ENCODE results near the gene NXNL2. TPM values are rescaled to one million over a fixed set of nuclear protein-coding genes. Genes with fewer than 3 reads are reported as not detected.

NXNL2 gene
- total RNA-seq, 1 experiment from 2014 or later, result 0.86 TPM

- TF ChIP-seq EGR1 (IDR thresholded peaks at IDR 0.05; ENCODE audit: low read depth), result no peak
- no peak for TF ChIP-seq YY1 (IDR thresholded peaks at IDR 0.05; ENCODE audit: extremely low read depth, insufficient replicate concordance, low read depth, low read length)
- TF ChIP-seq ATF3 (IDR thresholded peaks at IDR 0.05), result no peak
- no peak for TF ChIP-seq MAX (IDR thresholded peaks at IDR 0.05)
- TF ChIP-seq ZNF274 (IDR thresholded peaks at IDR 0.05; ENCODE audit: low read depth, low read length), result no peak
- TF ChIP-seq ELF1 (IDR thresholded peaks at IDR 0.05; ENCODE audit: borderline replicate concordance, low read depth), result no peak
- TF ChIP-seq CTCF (IDR thresholded peaks at IDR 0.05 in 2 of 3, conservative IDR thresholded peaks at IDR 0.05 in 1 of 3; ENCODE audit: borderline replicate concordance in 1 of 3, insufficient read depth in 1 of 3, low read depth in 2 of 3, low read length in 2 of 3), result no peak
- TF ChIP-seq EZH2 (IDR thresholded peaks at IDR 0.05), result no peak
- TF ChIP-seq REST (IDR thresholded peaks at IDR 0.05; ENCODE audit: low read depth), result no peak
- no peaks in the 10 kb centered on the region for H3K9me2 ChIP-seq (ENCODE audit: insufficient read depth)
- H3K79me2 ChIP-seq (ENCODE audit: insufficient read depth, low read length), result no peaks in the 10 kb centered on the region
- no peak overlapping the region for H3K4me2 ChIP-seq (ENCODE audit: low read length)
- intact Hi-C loops (cut with micrococcal nuclease), result loop anchor here (5.0 kb wide), 2 partner anchors 637 to 688 kb away; no protein-coding TSS in a partner anchor
- ATAC-seq (no peak), DNase-seq (ENCODE audit: low read depth, low spot score) (no peak)
- BruUV-seq (replicated peaks), result no TSS peak
- no peaks in the 10 kb centered on the region; the same call in 1 of the 2 replicates for H3K27me3 ChIP-seq (ENCODE audit: insufficient read depth, low read length)
- H3K4me1 ChIP-seq (ENCODE audit: control insufficient read depth in 1 of 2, insufficient read depth in 2 of 2, low read length in 2 of 2), result peaks cover 3 to 12% of the 10 kb centered on the region in 2 experiments; a peak in 2 of 4 replicates
- no peak overlapping the region for H2AFZ ChIP-seq (ENCODE audit: low read depth, low read length, poor library complexity, severe bottlenecking)
- H4K20me1 ChIP-seq (ENCODE audit: insufficient read depth), result no peaks in the 10 kb centered on the region
- no peak overlapping the region for H3K27ac ChIP-seq (ENCODE audit: low read depth, low read length)
- no peaks in the 10 kb centered on the region for H3K9me3 ChIP-seq (ENCODE audit: control insufficient read depth in 1 of 2, insufficient read depth in 1 of 2, low read depth in 1 of 2, low read length in 2 of 2)
- CTCF ChIA-PET, result no interaction called here
- no peak overlapping the region for H3K9ac ChIP-seq (ENCODE audit: low read length)
- no peak overlapping the region for H3K4me3 ChIP-seq (replicated peaks in 1 of 2; ENCODE audit: low read depth in 1 of 2, low read length in 2 of 2)
- RAD21 ChIA-PET (ENCODE audit: low non-redundant PET in 1 of 2, low total read pairs in 2 of 2, uncharacterized antibody in 2 of 2, unreplicated experiment in 2 of 2), result no interaction called here
- POLR2A ChIA-PET, result no interaction called here
- no peaks in the 10 kb centered on the region for H3K36me3 ChIP-seq (ENCODE audit: control insufficient read depth in 1 of 2, insufficient read depth in 2 of 2, low read length in 2 of 2)
Measured at GRCh38 chr9:88589656-88590055, 54.7 kb downstream of the NXNL2 start.

Measured in HCT116 (cell line).